ENCODE data around the gene SURF2. TPM values are rescaled to one million over a fixed set of nuclear protein-coding genes. Genes with fewer than 3 reads are reported as not detected.

Gene SURF2
- polyA plus RNA-seq, 3 donors: 17.5 to 24.7 (median 17.6) TPM

GRCh38 chr9:133355881-133356357 is 431 bp upstream of the SURF2 start:
- peaks cover 39 to 55% of the 10 kb centered on the region in 2 donors for H3K36me3 ChIP-seq (replicated peaks in 1 of 2; ENCODE audit: control insufficient read depth in 1 of 2, insufficient read depth in 2 of 2, low read length in 2 of 2)
- H3K27me3 Mint-ChIP-seq (ENCODE audit: low read depth in 3 of 3): peaks cover 0 to 2% (median 2%) of the 10 kb centered on the region in 3 donors
- DNase-seq: no peak
- H3K9me3 Mint-ChIP-seq: peaks cover 0 to 2% (median 0%) of the 10 kb centered on the region in 7 donors
- peaks cover 29 to 35% of the 10 kb centered on the region in 2 donors for H3K4me1 ChIP-seq (ENCODE audit: control insufficient read depth in 1 of 2, insufficient read depth in 2 of 2, low read length in 2 of 2)
- 0% methylated on average over 31 of the region's 31 CpGs for WGBS (ENCODE audit: insufficient coverage)
- peak overlapping the region; percentile 38 to 75 for H3K27ac ChIP-seq (ENCODE audit: low read depth in 1 of 2, low read length in 2 of 2)
- peaks cover 54% of the 10 kb centered on the region for H4K20me1 ChIP-seq (ENCODE audit: insufficient read depth, low read length)
- H2AFZ ChIP-seq (ENCODE audit: insufficient read depth, low read depth, low read length, poor library complexity, severe bottlenecking): peak overlapping the region; percentile 69
- no peaks in the 10 kb centered on the region for H3K27me3 ChIP-seq (ENCODE audit: control insufficient read depth in 2 of 2, insufficient read depth in 2 of 2, low read length in 2 of 2)
- peak overlapping the region; percentile 83 to 89 for H3K4me3 Mint-ChIP-seq
- peaks cover 42 to 55% of the 10 kb centered on the region in 2 donors for H3K36me3 Mint-ChIP-seq
- peak overlapping the region; percentile 91 for H3K4me2 ChIP-seq (replicated peaks; ENCODE audit: extremely low read depth, low read length, poor library complexity, severe bottlenecking)
- no peaks in the 10 kb centered on the region for H3K9me3 ChIP-seq (replicated peaks in 1 of 2; ENCODE audit: control insufficient read depth in 1 of 2, insufficient read depth in 1 of 2, low read length in 2 of 2)
- TF ChIP-seq, protein P1, sequence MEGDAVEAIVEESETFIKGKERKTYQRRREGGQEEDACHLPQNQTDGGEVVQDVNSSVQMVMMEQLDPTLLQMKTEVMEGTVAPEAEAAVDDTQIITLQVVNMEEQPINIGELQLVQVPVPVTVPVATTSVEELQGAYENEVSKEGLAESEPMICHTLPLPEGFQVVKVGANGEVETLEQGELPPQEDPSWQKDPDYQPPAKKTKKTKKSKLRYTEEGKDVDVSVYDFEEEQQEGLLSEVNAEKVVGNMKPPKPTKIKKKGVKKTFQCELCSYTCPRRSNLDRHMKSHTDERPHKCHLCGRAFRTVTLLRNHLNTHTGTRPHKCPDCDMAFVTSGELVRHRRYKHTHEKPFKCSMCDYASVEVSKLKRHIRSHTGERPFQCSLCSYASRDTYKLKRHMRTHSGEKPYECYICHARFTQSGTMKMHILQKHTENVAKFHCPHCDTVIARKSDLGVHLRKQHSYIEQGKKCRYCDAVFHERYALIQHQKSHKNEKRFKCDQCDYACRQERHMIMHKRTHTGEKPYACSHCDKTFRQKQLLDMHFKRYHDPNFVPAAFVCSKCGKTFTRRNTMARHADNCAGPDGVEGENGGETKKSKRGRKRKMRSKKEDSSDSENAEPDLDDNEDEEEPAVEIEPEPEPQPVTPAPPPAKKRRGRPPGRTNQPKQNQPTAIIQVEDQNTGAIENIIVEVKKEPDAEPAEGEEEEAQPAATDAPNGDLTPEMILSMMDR (IDR thresholded peaks at IDR 0.05): no peak
- intact Hi-C loops (cut with micrococcal nuclease): loop anchor here in 1 of 2 donors (2.0 kb wide), 1 partner anchor 19 kb away; no protein-coding TSS in a partner anchor
- peaks cover 42% of the 10 kb centered on the region for H3K4me1 Mint-ChIP-seq
- H3K4me3 ChIP-seq (replicated peaks in 1 of 3; ENCODE audit: low read depth in 2 of 3, low read length in 3 of 3): peak overlapping the region; percentile 56 to 89 (median 68)
- H3K79me2 ChIP-seq (ENCODE audit: insufficient read depth, low read length): peaks cover 23% of the 10 kb centered on the region
- H3K27ac Mint-ChIP-seq: peak overlapping the region; percentile 33 to 91 (median 86)
- H3K9ac ChIP-seq (ENCODE audit: insufficient read depth, low read length, poor library complexity, severe bottlenecking): peak overlapping the region; percentile 71

GRCh38 chr9:133357656-133358055 is 1.3 kb downstream of the SURF2 start:
- intact Hi-C loops (cut with micrococcal nuclease): loop anchor here in 1 of 2 donors (2.0 kb wide), 1 partner anchor 17 kb away; no protein-coding TSS in a partner anchor
- Mint-ChIP-seq H3K27ac (no peak overlapping the region), H3K9me3 (peaks cover 0 to 1% (median 0%) of the 10 kb centered on the region in 7 donors), H3K27me3 (ENCODE audit: low read depth in 3 of 3) (peaks cover 0 to 2% (median 2%) of the 10 kb centered on the region in 3 donors), H3K4me3 (peak overlapping the region; percentile 30 to 72), H3K36me3 (peaks cover 44 to 56% of the 10 kb centered on the region in 2 donors), H3K4me1 (peaks cover 42% of the 10 kb centered on the region)
- H2AFZ ChIP-seq (ENCODE audit: insufficient read depth, low read depth, low read length, poor library complexity, severe bottlenecking): no peak overlapping the region
- peaks cover 53% of the 10 kb centered on the region for H4K20me1 ChIP-seq (ENCODE audit: insufficient read depth, low read length)
- no peak overlapping the region for H3K9ac ChIP-seq (ENCODE audit: insufficient read depth, low read length, poor library complexity, severe bottlenecking)
- peaks cover 29 to 35% of the 10 kb centered on the region in 2 donors for H3K4me1 ChIP-seq (ENCODE audit: control insufficient read depth in 1 of 2, insufficient read depth in 2 of 2, low read length in 2 of 2)
- TF ChIP-seq, protein P1 (IDR thresholded peaks at IDR 0.05): no peak
- no peaks in the 10 kb centered on the region for H3K9me3 ChIP-seq (replicated peaks in 1 of 2; ENCODE audit: control insufficient read depth in 1 of 2, insufficient read depth in 1 of 2, low read length in 2 of 2)
- DNase-seq: no peak
- peaks cover 26% of the 10 kb centered on the region for H3K79me2 ChIP-seq (ENCODE audit: insufficient read depth, low read length)
- H3K4me3 ChIP-seq (replicated peaks in 1 of 3; ENCODE audit: low read depth in 2 of 3, low read length in 3 of 3): no peak overlapping the region
- H3K4me2 ChIP-seq (replicated peaks; ENCODE audit: extremely low read depth, low read length, poor library complexity, severe bottlenecking): no peak overlapping the region
- peaks cover 39 to 55% of the 10 kb centered on the region in 2 donors for H3K36me3 ChIP-seq (replicated peaks in 1 of 2; ENCODE audit: control insufficient read depth in 1 of 2, insufficient read depth in 2 of 2, low read length in 2 of 2)
- no peaks in the 10 kb centered on the region for H3K27me3 ChIP-seq (ENCODE audit: control insufficient read depth in 2 of 2, insufficient read depth in 2 of 2, low read length in 2 of 2)
- no peak overlapping the region for H3K27ac ChIP-seq (ENCODE audit: low read depth in 1 of 2, low read length in 2 of 2)
- 95% methylated on average over 14 of the region's 14 CpGs for WGBS (ENCODE audit: insufficient coverage)
